ENCODE data around the gene NINL.
"Not testable (repeated sequence)": the region's sequence is repeated elsewhere in the genome, so short reads cannot be mapped to it uniquely, and the experiment has no call there.

NINL gene

GRCh38 chr20:25565578-25566157, 19.7 kb downstream of the NINL start:
- H3K4me3 ChIP-seq = no peak overlapping the region
- no peak for DNase-seq (ENCODE audit: low spot score)
- no peak for TF ChIP-seq CTCF (IDR thresholded peaks at IDR 0.05)
- H3K27ac ChIP-seq = no peak overlapping the region

GRCh38 chr20:25563876-25564275, 21.5 kb downstream of the NINL start:
- DNase-seq (ENCODE audit: low spot score) = no peak
- TF ChIP-seq CTCF (IDR thresholded peaks at IDR 0.05) = no peak

GRCh38 chr20:25563362-25563761, 22.0 kb downstream of the NINL start:
- Histone ChIP-seq H3K4me3 (no peak overlapping the region), H3K27ac (no peak overlapping the region)
- TF ChIP-seq CTCF (IDR thresholded peaks at IDR 0.05) = no peak
- no peak for DNase-seq (ENCODE audit: low spot score)

More at GRCh38 chr20:25563876-25564275, 21.5 kb downstream of the NINL start:
- Histone ChIP-seq H3K4me3 (no peak overlapping the region), H3K27ac (no peak overlapping the region)

DNA sequence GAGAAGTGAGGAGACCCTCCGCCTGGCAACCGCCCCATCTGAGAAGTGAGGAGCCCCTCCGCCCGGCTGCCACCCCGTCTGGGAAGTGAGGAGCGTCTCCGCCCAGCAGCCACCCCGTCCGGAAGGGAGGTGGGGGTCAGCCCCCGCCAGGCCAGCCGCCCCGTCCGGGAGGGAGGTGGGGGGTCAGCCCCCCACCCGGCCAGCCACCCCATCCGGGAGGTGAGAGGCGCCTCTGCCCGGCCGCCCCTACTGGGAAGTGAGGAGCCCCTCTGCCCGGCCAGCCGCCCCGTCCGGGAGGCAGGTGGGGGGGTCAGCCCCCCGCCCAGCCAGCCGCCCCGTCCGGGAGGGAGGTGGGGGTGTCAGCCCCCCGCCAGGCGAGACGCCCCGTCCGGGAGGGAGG, 23.6 kb downstream of the NINL start:
- H3K27ac ChIP-seq; DNase-seq (ENCODE audit: low spot score); H3K4me3 ChIP-seq: not testable (repeated sequence)

- Histone ChIP-seq H3K27ac (no peak overlapping the region), H3K4me3 (no peak overlapping the region)
- TF ChIP-seq CTCF (IDR thresholded peaks at IDR 0.05) = no peak
- no peak for DNase-seq (ENCODE audit: low spot score)
Observed at GRCh38 chr20:25553819-25554296, 31.5 kb downstream of the NINL start.

GRCh38 chr20:25552977-25553376, 32.4 kb downstream of the NINL start:
- no peak for TF ChIP-seq CTCF (IDR thresholded peaks at IDR 0.05)

DNA sequence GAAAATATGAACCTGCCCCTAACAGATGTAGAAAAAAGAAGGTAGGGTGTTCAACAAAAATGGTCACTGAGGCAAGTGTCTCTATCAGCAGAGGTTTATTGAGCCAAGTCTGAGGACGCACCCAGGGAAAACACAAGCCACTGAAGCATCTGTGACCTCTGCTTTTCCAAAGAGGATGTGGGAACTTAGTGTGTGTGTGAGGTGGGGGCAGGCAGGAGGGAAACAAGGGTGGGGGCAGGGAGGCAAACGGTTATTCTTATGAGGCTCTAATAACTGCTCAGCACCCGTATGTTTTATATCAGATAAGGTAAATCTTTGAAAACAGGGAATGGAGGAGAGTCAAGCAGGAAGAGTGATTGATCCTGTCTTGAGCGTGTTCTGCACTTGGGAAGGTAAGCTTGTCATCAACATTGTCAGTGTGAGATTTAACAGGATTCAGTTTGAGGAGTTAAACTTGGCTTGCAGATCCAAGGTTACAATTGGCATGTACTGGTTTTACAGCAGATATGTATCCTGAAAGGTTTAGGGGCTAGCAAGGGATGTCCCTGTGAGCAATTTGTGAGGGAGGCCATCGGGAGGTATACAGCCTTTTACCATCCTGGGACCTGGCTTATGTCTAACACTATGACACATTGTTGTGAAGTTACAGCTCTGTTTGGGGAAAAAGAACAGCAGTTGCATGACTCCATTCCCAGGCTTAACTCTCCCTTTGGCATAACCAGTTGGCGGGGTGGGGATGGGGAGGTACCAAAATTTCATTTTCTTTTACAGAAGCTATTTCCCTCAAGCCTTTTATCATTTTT, 33.7 kb downstream of the NINL start:
- no peak for TF ChIP-seq CTCF (IDR thresholded peaks at IDR 0.05)
- H3K27ac ChIP-seq = no peak overlapping the region
- no peak overlapping the region for H3K4me3 ChIP-seq
- no peak for DNase-seq (ENCODE audit: low spot score)

More at GRCh38 chr20:25552977-25553376, 32.4 kb downstream of the NINL start:
- Histone ChIP-seq H3K4me3 (no peak overlapping the region), H3K27ac (no peak overlapping the region)
- DNase-seq (ENCODE audit: low spot score) = no peak

DNA sequence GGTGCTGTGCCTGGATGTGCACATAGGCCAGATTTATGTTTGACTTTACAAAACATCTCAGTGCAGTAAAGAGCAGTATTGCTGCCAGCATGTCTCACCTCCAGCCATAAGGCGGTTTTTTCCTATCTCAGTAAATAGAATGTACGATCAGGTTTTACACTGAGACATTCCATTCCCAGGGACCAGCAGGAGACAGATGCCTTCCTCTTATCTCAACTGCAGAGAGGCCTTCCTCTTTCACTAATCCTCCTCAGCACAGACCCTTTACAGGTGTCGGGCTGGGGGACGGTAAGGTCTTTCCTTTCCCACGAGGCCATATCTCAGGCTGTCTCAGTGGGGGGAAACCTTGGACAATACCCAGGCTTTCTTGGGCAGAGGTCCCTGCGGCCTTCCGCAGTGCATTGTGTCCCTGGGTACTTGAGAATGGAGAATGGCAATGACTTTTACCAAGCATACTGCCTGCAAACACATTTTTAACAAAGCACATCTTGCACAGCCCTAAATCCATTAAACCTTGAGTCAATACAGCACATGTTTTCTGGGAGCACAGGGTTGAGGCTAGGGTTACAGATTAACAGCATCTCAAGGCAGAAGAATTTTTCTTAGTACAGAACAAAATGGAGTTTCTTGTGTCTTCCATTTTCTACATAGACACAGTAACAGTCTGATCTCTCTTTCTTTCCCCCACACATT, 34.5 kb downstream of the NINL start:
- H3K27ac ChIP-seq; H3K4me3 ChIP-seq; DNase-seq (ENCODE audit: low spot score): not testable (repeated sequence)

Measured in coronary artery (tissue), 2 donors.